AG04450 (cell line): ENCODE measurements around the gene ATP1A3. TPM values are rescaled to one million over a fixed set of nuclear protein-coding genes. Genes with fewer than 3 reads are reported as not detected.
A peak's percentile ranks its signal among the peaks of the same experiment; 100 is the strongest.

Experiments
- CTCF ChIA-PET: fragments of 300-600, 350-600 bp; formaldehyde crosslinking; extraction: SDS; loops from one replicate; lab custom pipeline; 2022; ENCODE audit warnings: antibody characterized with exemption, inconsistent platforms; lab: Charles Lee
- POLR2A ChIA-PET: fragments of 350-600 bp; formaldehyde crosslinking; extraction: SDS; loops from one replicate; lab custom pipeline; 2021; ENCODE audit warnings: antibody characterized with exemption, inconsistent platforms; lab: Yijun Ruan, JAX
- DNase-seq: peaks from one replicate; pipeline ENCODE4 v3.0.0-alpha.2; 2011; ENCODE audit warnings: low read depth, low spot score
- H3K27ac ChIP-seq: one replicate; pipeline ENCODE4 v1.5.1; 2012; ENCODE audit warnings: low read depth, low read length, control low read depth
- H3K27me3 ChIP-seq: one replicate; pipeline ENCODE4 v1.6.0; 2012; ENCODE audit warnings: low read length; ENCODE audit not compliant: control insufficient read depth, insufficient read depth
- H3K4me3 ChIP-seq: 2 replicates; pipeline ENCODE4 v1.5.1; 2011; ENCODE audit warnings: mild to moderate bottlenecking, low read depth, low read length, control low read depth
- H3K9me3 ChIP-seq: 2 replicates; pipeline ENCODE4 v1.5.1; 2012; ENCODE audit warnings: low read length; ENCODE audit not compliant: control insufficient read depth, insufficient read depth
- polyA plus RNA-seq: library from polyadenylated mRNA; depleted of rRNA; stranded (reverse); fragments of >200 nt; gene quantifications from 2 replicates; pipeline ENCODE4 v1.2.3, GENCODE V29; 2011
- TF ChIP-seq, protein P1 (sequence below): IDR thresholded peaks from 2 replicates; pipeline ENCODE4 v1.5.1; 2011; ENCODE audit warnings: low read depth, low read length, control low read depth, inconsistent platforms

The ATP1A3 gene
- polyA plus RNA-seq, 1 experiment: not detected

DNA sequence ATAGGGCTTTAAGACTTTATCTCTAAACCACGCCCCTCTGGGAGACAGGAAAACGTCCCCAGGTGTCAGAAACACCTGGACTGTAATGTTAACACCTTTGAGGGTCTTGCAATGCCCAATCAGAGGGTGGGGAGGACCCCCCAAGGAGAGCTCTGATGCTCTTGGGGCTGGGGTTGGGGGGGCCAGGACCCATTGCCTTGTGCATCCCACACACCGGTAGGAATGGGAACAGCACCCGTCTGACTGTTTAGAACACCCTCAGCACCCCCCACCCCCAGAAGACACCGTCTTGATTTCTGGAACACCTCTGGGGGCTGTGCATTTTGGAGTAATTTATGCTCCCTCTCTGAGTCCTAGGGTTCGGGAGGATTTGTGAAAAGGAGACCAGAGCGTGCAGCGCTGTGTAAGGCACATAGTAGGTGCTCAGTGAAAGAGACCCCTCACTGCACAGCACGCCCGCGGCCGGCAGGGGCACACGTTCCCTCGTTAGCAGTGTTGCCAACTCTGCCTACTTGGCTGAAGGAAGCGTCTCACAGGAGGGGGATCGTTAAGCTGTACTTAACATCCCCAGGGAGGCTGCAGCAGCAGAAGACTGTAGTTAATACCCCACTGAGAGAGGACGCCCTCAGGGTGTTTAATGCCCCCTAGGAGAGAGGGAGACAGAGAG lies 63.0 kb downstream of the ATP1A3 start:
- no peak overlapping the region for H3K4me3 ChIP-seq
- H3K27me3 ChIP-seq: peaks cover 81% of the 10 kb centered on the region
- ChIA-PET CTCF (interaction anchor here (0.5 kb wide), 1 partner anchor 689 kb away, joined by 3 read pairs; no protein-coding TSS in a partner anchor), POLR2A (no interaction called here)
- TF ChIP-seq, protein P1, sequence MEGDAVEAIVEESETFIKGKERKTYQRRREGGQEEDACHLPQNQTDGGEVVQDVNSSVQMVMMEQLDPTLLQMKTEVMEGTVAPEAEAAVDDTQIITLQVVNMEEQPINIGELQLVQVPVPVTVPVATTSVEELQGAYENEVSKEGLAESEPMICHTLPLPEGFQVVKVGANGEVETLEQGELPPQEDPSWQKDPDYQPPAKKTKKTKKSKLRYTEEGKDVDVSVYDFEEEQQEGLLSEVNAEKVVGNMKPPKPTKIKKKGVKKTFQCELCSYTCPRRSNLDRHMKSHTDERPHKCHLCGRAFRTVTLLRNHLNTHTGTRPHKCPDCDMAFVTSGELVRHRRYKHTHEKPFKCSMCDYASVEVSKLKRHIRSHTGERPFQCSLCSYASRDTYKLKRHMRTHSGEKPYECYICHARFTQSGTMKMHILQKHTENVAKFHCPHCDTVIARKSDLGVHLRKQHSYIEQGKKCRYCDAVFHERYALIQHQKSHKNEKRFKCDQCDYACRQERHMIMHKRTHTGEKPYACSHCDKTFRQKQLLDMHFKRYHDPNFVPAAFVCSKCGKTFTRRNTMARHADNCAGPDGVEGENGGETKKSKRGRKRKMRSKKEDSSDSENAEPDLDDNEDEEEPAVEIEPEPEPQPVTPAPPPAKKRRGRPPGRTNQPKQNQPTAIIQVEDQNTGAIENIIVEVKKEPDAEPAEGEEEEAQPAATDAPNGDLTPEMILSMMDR: peak; percentile 48
- no peak for DNase-seq
- no peak overlapping the region for H3K27ac ChIP-seq
- H3K9me3 ChIP-seq: peaks cover 7% of the 10 kb centered on the region; the same call in 1 of the 2 replicates

DNA sequence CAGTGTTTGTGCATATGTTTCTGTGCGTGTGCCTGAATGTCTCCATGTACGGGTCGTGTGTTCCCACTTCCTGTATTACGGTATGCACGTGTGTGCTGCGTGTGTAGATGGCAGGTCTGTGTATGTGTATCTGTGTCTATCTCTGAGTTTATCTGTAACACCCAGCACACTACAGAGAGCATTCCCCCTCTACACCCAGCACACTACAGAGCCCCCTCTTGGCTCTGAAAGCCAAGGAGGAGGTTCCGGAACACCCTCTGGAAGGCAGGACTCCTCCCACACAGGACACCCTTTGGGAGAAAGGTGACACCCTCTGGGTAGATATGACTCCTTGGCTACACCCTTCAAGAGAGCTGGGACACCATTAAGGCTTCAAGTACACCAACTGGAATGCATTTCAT lies 63.7 kb downstream of the ATP1A3 start:
- CTCF ChIA-PET: interaction anchor here (0.5 kb wide), 1 partner anchor 56 kb away, joined by 6 read pairs; no protein-coding TSS in a partner anchor
- H3K27ac ChIP-seq: no peak overlapping the region
- TF ChIP-seq, protein P1: no peak
- no peak overlapping the region for H3K4me3 ChIP-seq
- DNase-seq: no peak
- peaks cover 7% of the 10 kb centered on the region; the same call in 1 of the 2 replicates for H3K9me3 ChIP-seq
- peaks cover 81% of the 10 kb centered on the region for H3K27me3 ChIP-seq
- POLR2A ChIA-PET: no interaction called here

DNA sequence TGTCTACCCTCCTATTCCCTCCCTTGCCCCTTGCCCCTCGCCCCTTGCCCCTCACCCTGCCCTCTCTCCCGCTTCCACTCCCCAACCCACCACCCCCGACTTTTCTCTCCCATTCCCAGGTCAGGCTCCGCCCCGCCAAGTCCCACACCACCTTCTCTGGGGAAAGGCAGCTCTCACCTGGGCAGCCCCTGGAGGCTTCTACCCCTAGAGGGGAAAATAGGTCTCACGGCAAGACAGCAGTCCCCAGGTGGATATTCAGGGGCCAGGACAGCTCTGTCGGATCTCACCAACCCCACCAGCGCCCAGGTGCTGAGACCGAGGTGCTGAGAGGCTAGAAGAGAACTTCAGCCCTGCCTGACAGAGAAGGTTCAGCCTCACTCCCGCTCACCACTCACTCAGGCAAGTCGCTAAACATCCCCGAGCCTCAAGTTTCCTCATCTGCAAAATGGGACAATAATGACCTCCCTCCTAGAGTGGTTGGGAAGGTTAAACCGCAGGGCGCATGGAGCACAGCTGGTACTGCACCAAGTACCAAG lies 64.4 kb downstream of the ATP1A3 start:
- no peak for DNase-seq
- TF ChIP-seq, protein P1: no peak
- H3K4me3 ChIP-seq: no peak overlapping the region
- CTCF ChIA-PET: interaction anchor here (0.9 kb wide), 1 partner anchor 27 kb away, joined by 3 read pairs; no protein-coding TSS in a partner anchor
- no peak overlapping the region for H3K27ac ChIP-seq
- H3K27me3 ChIP-seq: peaks cover 79% of the 10 kb centered on the region
- POLR2A ChIA-PET: no interaction called here
- peaks cover 7% of the 10 kb centered on the region; the same call in 1 of the 2 replicates for H3K9me3 ChIP-seq

DNA sequence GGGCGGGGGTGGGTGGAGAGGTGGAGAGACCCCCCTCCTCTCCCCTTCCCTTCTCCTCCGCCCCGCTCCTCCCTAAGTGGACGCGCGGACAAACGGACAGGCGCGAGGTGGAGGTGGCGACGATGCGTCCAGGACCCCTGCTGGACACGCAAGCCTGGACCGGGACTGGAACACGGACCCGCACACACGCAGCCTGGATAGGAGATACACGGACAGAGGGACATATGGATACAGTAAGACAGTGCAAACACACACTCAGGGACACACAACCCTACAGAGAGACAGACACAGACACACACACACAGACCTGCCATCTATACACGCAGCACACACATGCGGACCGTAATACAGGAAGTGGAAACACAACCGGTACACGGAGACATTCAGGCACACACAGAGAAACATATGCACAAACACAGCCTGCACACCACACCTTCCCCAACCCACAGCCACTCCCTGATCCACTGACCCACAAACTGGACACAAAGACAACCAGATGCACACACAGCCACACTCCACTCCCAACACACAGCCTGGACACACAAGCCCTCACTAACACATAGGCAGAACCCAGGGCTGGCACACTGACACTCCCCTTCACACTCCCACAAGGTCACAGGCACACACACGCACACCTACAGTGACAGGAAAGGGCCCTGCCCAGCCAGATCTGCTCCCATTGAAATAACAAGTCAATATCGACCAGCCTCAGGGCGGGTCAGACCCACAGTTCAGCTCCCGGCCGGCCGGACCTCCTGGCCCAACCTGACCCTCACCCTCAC lies 65.1 kb downstream of the ATP1A3 start:
- peak overlapping the region; percentile 36 for H3K4me3 ChIP-seq
- peaks cover 7% of the 10 kb centered on the region; the same call in 1 of the 2 replicates for H3K9me3 ChIP-seq
- TF ChIP-seq, protein P1: no peak
- H3K27ac ChIP-seq: no peak overlapping the region
- CTCF ChIA-PET: interaction anchor here (0.6 to 1.3 kb wide), 4 partner anchors 9 to 106 kb away, joined by 3 to 5 read pairs (median 3); no protein-coding TSS in a partner anchor
- no peak for DNase-seq
- peaks cover 77% of the 10 kb centered on the region for H3K27me3 ChIP-seq
- POLR2A ChIA-PET: no interaction called here
